Measurements from ENCODE around the gene TMEM260. TPM values are rescaled to one million over a fixed set of nuclear protein-coding genes. Genes with fewer than 3 reads are reported as not detected.

Gene TMEM260
- total and polyA plus RNA-seq, 7 donors = 2.5 to 7.4 (median 3.8) TPM

- WGBS, 3 donors = 52 to 69% (median 61%) methylated on average over 5 of the region's 5 CpGs
- DNase-seq = no peak
- TF ChIP-seq CTCF (IDR thresholded peaks at IDR 0.05) = no peak
- ATAC-seq = peak in 1 of 4 donors; percentile 62
- peaks cover 2 to 55% of the 10 kb centered on the region in 2 donors for H3K36me3 ChIP-seq (ENCODE audit: insufficient read depth in 1 of 2, low read depth in 1 of 2)
- H3K27me3 ChIP-seq (ENCODE audit: insufficient read depth in 3 of 3, low read length in 2 of 3) = no peaks in the 10 kb centered on the region
- intact Hi-C loops (cut with DNase I) = no loop called here
- H3K27ac ChIP-seq = no peak overlapping the region
- H3K4me1 ChIP-seq = peaks cover 8% of the 10 kb centered on the region
- H3K9me3 ChIP-seq = no peaks in the 10 kb centered on the region
- no peak overlapping the region for H3K4me3 ChIP-seq
These were observed 10.9 kb downstream of the TMEM260 start for GRCh38 chr14:56590535-56590960.

GRCh38 chr14:56592746-56593544 lies 13.3 kb downstream of the TMEM260 start:
- intact Hi-C loops (cut with DNase I) = no loop called here
- ATAC-seq (no peak), DNase-seq (no peak)
- WGBS, 3 donors = 67 to 93% (median 87%) methylated on average over 5 of the region's 5 CpGs
- no peaks in the 10 kb centered on the region for H3K9me3 ChIP-seq
- TF ChIP-seq CTCF (IDR thresholded peaks at IDR 0.05) = no peak
- H3K27ac ChIP-seq = no peak overlapping the region
- H3K36me3 ChIP-seq (ENCODE audit: insufficient read depth in 1 of 2, low read depth in 1 of 2) = peaks cover 0 to 33% of the 10 kb centered on the region in 2 donors
- no peaks in the 10 kb centered on the region for H3K27me3 ChIP-seq (ENCODE audit: insufficient read depth in 3 of 3, low read length in 2 of 3)
- H3K4me3 ChIP-seq = no peak overlapping the region
- peaks cover 8% of the 10 kb centered on the region for H3K4me1 ChIP-seq

- DNase-seq (no peak), ATAC-seq (no peak)
- H3K4me1 ChIP-seq = peaks cover 8% of the 10 kb centered on the region
- no peak overlapping the region for H3K4me3 ChIP-seq
- 82 to 95% (median 85%) methylated on average over 1 of the region's 1 CpG for WGBS, 3 donors
- H3K27me3 ChIP-seq (ENCODE audit: insufficient read depth in 3 of 3, low read length in 2 of 3) = no peaks in the 10 kb centered on the region
- intact Hi-C loops (cut with DNase I) = no loop called here
- no peaks in the 10 kb centered on the region for H3K9me3 ChIP-seq
- TF ChIP-seq CTCF (IDR thresholded peaks at IDR 0.05) = no peak
- H3K27ac ChIP-seq = no peak overlapping the region
- H3K36me3 ChIP-seq (ENCODE audit: insufficient read depth in 1 of 2, low read depth in 1 of 2) = peaks cover 0 to 24% of the 10 kb centered on the region in 2 donors
These were observed 14.8 kb downstream of the TMEM260 start for GRCh38 chr14:56594428-56594827.

GRCh38 chr14:56598519-56598918 lies 18.9 kb downstream of the TMEM260 start:
- no peak for TF ChIP-seq CTCF (IDR thresholded peaks at IDR 0.05)
- WGBS, 3 donors = 95 to 100% (median 100%) methylated on average over 1 of the region's 1 CpG
- intact Hi-C loops (cut with DNase I) = no loop called here
- Histone ChIP-seq H3K27me3 (ENCODE audit: insufficient read depth in 3 of 3, low read length in 2 of 3) (no peaks in the 10 kb centered on the region), H3K9me3 (no peaks in the 10 kb centered on the region), H3K27ac (no peak overlapping the region), H3K4me3 (no peak overlapping the region), H3K36me3 (ENCODE audit: insufficient read depth in 1 of 2, low read depth in 1 of 2) (peaks cover 0 to 17% of the 10 kb centered on the region in 2 donors), H3K4me1 (no peaks in the 10 kb centered on the region)
- DNase-seq = no peak
- ATAC-seq = no peak

Measured in psoas muscle (tissue), 8 donors.